Measurements from ENCODE around the gene KIF25. TPM values are rescaled to one million over a fixed set of nuclear protein-coding genes. Genes with fewer than 3 reads are reported as not detected.

KIF25 gene
- total RNA-seq, 4 donors from 2014 or later, result 0.28 TPM; not detected in 3

- H3K9me3 ChIP-seq, result no peaks in the 10 kb centered on the region
- no peak for DNase-seq
- H3K4me1 ChIP-seq, result no peaks in the 10 kb centered on the region
- intact Hi-C loops (cut with DNase I; ENCODE audit: low total_unique reads), result no loop called here
- H3K27ac ChIP-seq, result no peak overlapping the region
- H3K27me3 ChIP-seq, result no peaks in the 10 kb centered on the region
- no peaks in the 10 kb centered on the region for H3K36me3 ChIP-seq
- TF ChIP-seq POLR2A (IDR thresholded peaks at IDR 0.05), result no peak
- TF ChIP-seq, protein P1, sequence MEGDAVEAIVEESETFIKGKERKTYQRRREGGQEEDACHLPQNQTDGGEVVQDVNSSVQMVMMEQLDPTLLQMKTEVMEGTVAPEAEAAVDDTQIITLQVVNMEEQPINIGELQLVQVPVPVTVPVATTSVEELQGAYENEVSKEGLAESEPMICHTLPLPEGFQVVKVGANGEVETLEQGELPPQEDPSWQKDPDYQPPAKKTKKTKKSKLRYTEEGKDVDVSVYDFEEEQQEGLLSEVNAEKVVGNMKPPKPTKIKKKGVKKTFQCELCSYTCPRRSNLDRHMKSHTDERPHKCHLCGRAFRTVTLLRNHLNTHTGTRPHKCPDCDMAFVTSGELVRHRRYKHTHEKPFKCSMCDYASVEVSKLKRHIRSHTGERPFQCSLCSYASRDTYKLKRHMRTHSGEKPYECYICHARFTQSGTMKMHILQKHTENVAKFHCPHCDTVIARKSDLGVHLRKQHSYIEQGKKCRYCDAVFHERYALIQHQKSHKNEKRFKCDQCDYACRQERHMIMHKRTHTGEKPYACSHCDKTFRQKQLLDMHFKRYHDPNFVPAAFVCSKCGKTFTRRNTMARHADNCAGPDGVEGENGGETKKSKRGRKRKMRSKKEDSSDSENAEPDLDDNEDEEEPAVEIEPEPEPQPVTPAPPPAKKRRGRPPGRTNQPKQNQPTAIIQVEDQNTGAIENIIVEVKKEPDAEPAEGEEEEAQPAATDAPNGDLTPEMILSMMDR (IDR thresholded peaks at IDR 0.05), result no peak
- H3K4me3 ChIP-seq, result no peak overlapping the region
Observed at GRCh38 chr6:167978607-167979006, 18.9 kb upstream of the KIF25 start.

- H3K36me3 ChIP-seq, result no peaks in the 10 kb centered on the region
- H3K27me3 ChIP-seq, result no peaks in the 10 kb centered on the region
- H3K27ac ChIP-seq, result no peak overlapping the region
- intact Hi-C loops (cut with DNase I; ENCODE audit: low total_unique reads), result no loop called here
- no peak overlapping the region for H3K4me3 ChIP-seq
- H3K9me3 ChIP-seq, result no peaks in the 10 kb centered on the region
- TF ChIP-seq, protein P1 (IDR thresholded peaks at IDR 0.05), result no peak
- TF ChIP-seq POLR2A (IDR thresholded peaks at IDR 0.05), result no peak
- no peak for DNase-seq
- no peaks in the 10 kb centered on the region for H3K4me1 ChIP-seq
Observed at GRCh38 chr6:167979436-167980139, 17.9 kb upstream of the KIF25 start.

- no peak for DNase-seq
- H3K4me1 ChIP-seq, result no peaks in the 10 kb centered on the region
- intact Hi-C loops (cut with DNase I; ENCODE audit: low total_unique reads), result no loop called here
- no peak overlapping the region for H3K4me3 ChIP-seq
- no peaks in the 10 kb centered on the region for H3K9me3 ChIP-seq
- no peaks in the 10 kb centered on the region for H3K36me3 ChIP-seq
- no peak for TF ChIP-seq POLR2A (IDR thresholded peaks at IDR 0.05)
- TF ChIP-seq, protein P1 (IDR thresholded peaks at IDR 0.05), result no peak
- H3K27me3 ChIP-seq, result no peaks in the 10 kb centered on the region
- H3K27ac ChIP-seq, result no peak overlapping the region
Observed at GRCh38 chr6:167980911-167981580, 16.4 kb upstream of the KIF25 start.

GRCh38 chr6:167981916-167982462 lies 15.5 kb upstream of the KIF25 start:
- intact Hi-C loops (cut with DNase I; ENCODE audit: low total_unique reads), result no loop called here
- no peak overlapping the region for H3K27ac ChIP-seq
- TF ChIP-seq, protein P1 (IDR thresholded peaks at IDR 0.05), result no peak
- no peak for TF ChIP-seq POLR2A (IDR thresholded peaks at IDR 0.05)

DNA sequence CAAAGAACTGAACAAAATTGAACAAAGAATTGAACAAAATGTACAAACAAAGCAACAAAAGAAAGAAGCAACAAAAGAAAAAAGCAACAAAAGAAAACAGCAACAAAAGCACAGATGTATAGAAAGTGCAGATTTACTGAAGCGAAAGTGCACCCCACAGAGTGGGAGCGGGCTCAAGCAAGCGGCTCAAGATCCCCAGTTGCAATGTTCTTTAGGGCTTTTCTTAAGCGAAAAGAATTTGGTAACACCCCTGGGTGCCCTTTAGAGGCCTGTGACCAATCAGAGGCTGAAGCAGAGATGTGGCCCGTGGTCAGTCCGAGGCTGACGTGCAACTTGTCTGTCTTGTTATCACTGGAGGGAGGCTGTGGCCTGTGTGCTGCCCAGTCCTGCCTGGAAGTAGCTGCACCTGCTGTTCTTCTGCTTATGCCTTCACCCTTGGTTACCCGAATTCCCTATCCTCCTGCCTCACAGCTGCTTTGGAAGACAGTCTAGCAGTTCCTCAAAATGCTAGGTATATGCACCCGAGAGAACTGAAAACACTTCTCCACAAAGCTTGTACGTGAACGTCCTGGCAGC lies 13.2 kb upstream of the KIF25 start:
- Histone ChIP-seq H3K27me3 (no peaks in the 10 kb centered on the region), H3K27ac (no peak overlapping the region), H3K36me3 (no peaks in the 10 kb centered on the region), H3K9me3 (no peaks in the 10 kb centered on the region), H3K4me3 (no peak overlapping the region), H3K4me1 (no peaks in the 10 kb centered on the region)
- no peak for DNase-seq
- intact Hi-C loops (cut with DNase I; ENCODE audit: low total_unique reads), result no loop called here
- TF ChIP-seq POLR2A (IDR thresholded peaks at IDR 0.05), result no peak
- TF ChIP-seq, protein P1 (IDR thresholded peaks at IDR 0.05), result no peak

More at GRCh38 chr6:167981916-167982462, 15.5 kb upstream of the KIF25 start:
- Histone ChIP-seq H3K4me3 (no peak overlapping the region), H3K36me3 (no peaks in the 10 kb centered on the region), H3K4me1 (no peaks in the 10 kb centered on the region), H3K27me3 (no peaks in the 10 kb centered on the region), H3K9me3 (no peaks in the 10 kb centered on the region)
- DNase-seq, result no peak

All from uterus (tissue), 4 donors.